LNCaP clone FGC (cell line): ENCODE measurements around the gene OPCML.

Experiments
- DNase-seq: peaks from one replicate; pipeline ENCODE4 v3.0.0-alpha.2; 2011; ENCODE audit warnings: low read depth
- H3K4me3 ChIP-seq: 2 replicates; pipeline ENCODE4 v1.5.1; 2011; ENCODE audit warnings: mild to moderate bottlenecking, low read depth, low read length, control low read depth
- CTCF ChIP-seq: IDR thresholded peaks from 2 replicates; pipeline ENCODE4 v1.5.1; 2012; ENCODE audit warnings: mild to moderate bottlenecking; ENCODE audit not compliant: control insufficient read depth, insufficient read depth; ENCODE audit errors: extremely low read depth

Gene OPCML

GRCh38 chr11:132683602-132684001 lies 848.7 kb downstream of the OPCML start:
- DNase-seq: no peak
- no peak for TF ChIP-seq CTCF
- no peak overlapping the region for H3K4me3 ChIP-seq

GRCh38 chr11:132681971-132682370 lies 850.3 kb downstream of the OPCML start:
- DNase-seq: no peak
- no peak overlapping the region for H3K4me3 ChIP-seq
- TF ChIP-seq CTCF: no peak

GRCh38 chr11:132680584-132680983 lies 851.7 kb downstream of the OPCML start:
- H3K4me3 ChIP-seq: no peak overlapping the region
- no peak for TF ChIP-seq CTCF
- DNase-seq: no peak

GRCh38 chr11:132674151-132674550 lies 858.1 kb downstream of the OPCML start:
- DNase-seq: no peak
- no peak for TF ChIP-seq CTCF
- no peak overlapping the region for H3K4me3 ChIP-seq

- no peak for TF ChIP-seq CTCF
- no peak for DNase-seq
- no peak overlapping the region for H3K4me3 ChIP-seq
These were observed 860.4 kb downstream of the OPCML start for GRCh38 chr11:132671851-132672370.

- TF ChIP-seq CTCF: no peak
- H3K4me3 ChIP-seq: no peak overlapping the region
- no peak for DNase-seq
These were observed 861.2 kb downstream of the OPCML start for GRCh38 chr11:132670921-132671675.

- TF ChIP-seq CTCF: no peak
- H3K4me3 ChIP-seq: no peak overlapping the region
- DNase-seq: no peak
These were observed 862.4 kb downstream of the OPCML start for GRCh38 chr11:132669949-132670348.
